KOPT-K1 (cell line): ENCODE results near the gene MS4A10.
"Not testable (repeated sequence)": the region's sequence is repeated elsewhere in the genome, so short reads cannot be mapped to it uniquely, and the experiment has no call there.

ENCODE experiments used
- H3K27ac ChIP-seq: fragments of 200-600 bp; sonication (generic); 2 replicates; pipeline ENCODE4 v1.5.1; 2016; ENCODE audit warnings: antibody characterized with exemption, mild to moderate bottlenecking, low read depth, low read length; ENCODE audit not compliant: poor library complexity, severe bottlenecking
- H3K36me3 ChIP-seq: fragments of 200-600 bp; sonication (generic); 2 replicates; pipeline ENCODE4 v1.5.1; 2017; ENCODE audit warnings: antibody characterized with exemption, mild to moderate bottlenecking, low read length, moderate library complexity; ENCODE audit not compliant: insufficient read depth
- H3K9me3 ChIP-seq: fragments of 200-600 bp; sonication (generic); 2 replicates; pipeline ENCODE4 v1.5.1; 2017; ENCODE audit warnings: antibody characterized with exemption, low read length, mild to moderate bottlenecking; ENCODE audit not compliant: insufficient read depth, poor library complexity, severe bottlenecking

Gene MS4A10

DNA sequence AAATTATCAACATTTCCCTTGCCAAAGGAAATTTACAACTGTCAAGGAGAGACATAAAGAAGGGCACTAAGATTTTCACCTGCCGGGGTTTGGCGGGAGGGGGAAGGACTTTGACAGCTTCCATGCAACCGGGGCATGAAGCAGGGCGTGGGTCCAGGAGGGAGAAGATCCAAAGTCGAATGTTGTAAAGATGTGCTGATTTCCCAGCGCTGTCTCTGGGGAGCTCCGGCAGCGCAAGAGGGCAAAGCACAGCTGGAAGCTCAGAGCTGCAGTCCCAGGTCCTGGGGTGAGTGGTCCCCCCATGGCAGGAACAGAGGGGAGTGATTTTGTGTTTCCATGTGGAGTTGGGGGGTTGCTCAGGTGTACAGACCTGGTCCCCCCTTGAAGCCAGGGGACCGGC is at the start of gene MS4A10:
MS4A10 (plus strand) TSS at position 198 of the 400 bp plus-strand sequence. CDS start 5,003 bp downstream, outside the sequence.
- no peaks in the 10 kb centered on the region for H3K36me3 ChIP-seq
- peaks cover 3% of the 10 kb centered on the region for H3K9me3 ChIP-seq
- H3K27ac ChIP-seq, result no peak within 1 kb of the TSS

DNA sequence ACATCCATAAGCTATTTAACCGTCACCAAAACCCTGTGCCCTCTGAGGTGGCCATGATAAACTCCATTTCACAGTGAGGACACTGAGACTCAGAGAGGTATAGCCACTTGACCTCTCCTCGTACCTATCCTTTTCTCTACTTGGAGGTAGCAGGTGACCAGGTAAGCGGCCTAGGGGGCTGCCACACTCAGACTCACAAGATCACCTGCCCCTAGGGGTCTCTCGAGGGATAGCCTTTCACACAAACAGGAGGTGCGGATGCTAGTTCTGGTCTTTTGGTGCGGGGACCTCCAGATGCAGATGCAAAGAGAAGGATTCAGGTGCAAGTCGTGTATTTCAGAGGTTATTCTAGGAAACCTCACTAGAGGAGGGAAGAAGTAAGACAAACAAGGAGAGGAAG is 46.0 kb upstream of the MS4A10 start:
- H3K9me3 ChIP-seq, result no peaks in the 10 kb centered on the region
- no peaks in the 10 kb centered on the region for H3K36me3 ChIP-seq
- H3K27ac ChIP-seq, result no peak overlapping the region

DNA sequence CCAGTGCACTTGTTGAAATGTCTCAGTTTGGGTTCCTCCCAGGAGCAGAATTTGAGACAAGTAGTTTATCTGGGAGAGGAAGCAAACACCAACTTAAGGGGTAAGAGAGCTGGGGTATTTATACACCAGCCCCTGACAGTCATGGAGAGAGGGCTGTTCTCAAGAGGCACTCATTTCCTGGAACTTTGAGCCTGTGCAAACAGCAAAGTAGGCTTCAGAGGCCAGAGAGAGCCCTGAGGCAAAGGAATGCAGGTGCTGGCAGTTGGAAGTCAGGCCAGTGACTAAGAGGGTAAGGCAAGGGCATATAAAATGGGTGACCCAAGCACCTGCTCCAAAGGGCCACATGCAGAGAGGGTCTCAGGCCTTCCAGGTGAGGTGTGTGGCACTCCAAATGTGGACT is 44.6 kb upstream of the MS4A10 start:
- no peaks in the 10 kb centered on the region for H3K36me3 ChIP-seq
- no peak overlapping the region for H3K27ac ChIP-seq
- peaks cover 5% of the 10 kb centered on the region for H3K9me3 ChIP-seq

DNA sequence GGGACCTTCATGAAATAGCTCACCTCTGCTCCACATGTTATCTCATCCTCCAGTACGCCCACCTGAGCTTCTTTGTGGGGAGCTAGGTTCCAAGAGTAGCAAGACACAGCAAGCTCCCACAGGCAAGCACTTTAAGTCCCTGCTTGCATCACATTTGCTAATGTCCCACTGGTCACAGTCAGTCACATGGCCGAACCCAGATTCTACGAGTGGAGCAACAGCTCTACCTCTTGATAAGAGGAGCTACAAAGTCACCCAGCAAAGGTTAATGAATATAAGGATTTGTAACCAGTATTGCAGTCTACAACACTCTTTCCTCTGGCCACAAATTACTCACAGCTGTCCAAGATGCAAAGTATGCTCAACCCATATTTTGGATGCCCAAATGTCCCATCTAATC is 43.7 kb upstream of the MS4A10 start:
- peaks cover 5% of the 10 kb centered on the region for H3K9me3 ChIP-seq
- no peak overlapping the region for H3K27ac ChIP-seq
- no peaks in the 10 kb centered on the region for H3K36me3 ChIP-seq

DNA sequence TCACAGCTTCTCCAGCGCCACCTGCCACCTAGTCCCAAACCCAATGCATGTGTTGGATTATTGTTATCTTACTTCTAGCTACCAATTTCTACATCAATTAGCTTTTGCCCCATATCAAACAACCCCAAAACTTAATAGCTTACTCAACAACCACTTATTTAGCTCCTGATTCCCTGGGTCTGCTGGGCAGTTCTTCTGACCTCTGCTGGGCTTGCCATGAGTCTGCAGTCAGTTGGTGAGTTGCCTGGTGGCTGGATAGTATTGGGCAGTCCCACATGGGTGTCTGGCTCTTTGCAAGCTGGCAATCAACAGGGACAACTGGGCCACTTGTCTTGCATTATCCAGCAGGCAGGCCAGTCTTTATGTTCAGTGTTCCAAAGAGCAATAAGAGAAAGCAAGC is 42.1 kb upstream of the MS4A10 start:
- Histone ChIP-seq H3K9me3 (peaks cover 5% of the 10 kb centered on the region), H3K36me3 (no peaks in the 10 kb centered on the region), H3K27ac (no peak overlapping the region)

DNA sequence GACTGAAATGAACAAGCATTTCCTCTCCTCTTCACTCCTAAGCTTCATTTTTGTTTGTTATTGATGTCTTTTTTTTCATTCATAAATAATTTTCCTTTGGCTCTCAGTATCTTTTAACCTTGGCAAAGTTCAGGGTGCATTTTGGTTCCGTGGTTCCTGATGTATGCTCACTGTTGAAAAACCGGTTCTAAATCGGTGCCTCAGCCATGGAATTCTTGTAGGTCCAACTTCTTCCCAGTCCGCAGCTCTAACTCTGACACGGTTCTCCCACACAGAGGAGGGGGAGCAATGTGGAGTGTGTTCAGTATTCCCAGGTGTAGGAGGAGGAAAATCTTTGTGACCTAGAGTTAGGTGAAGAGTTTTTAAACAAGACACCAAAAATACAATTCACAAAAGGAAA is 41.0 kb upstream of the MS4A10 start:
- H3K9me3 ChIP-seq, result peaks cover 5% of the 10 kb centered on the region
- no peaks in the 10 kb centered on the region for H3K36me3 ChIP-seq
- H3K27ac ChIP-seq, result no peak overlapping the region

DNA sequence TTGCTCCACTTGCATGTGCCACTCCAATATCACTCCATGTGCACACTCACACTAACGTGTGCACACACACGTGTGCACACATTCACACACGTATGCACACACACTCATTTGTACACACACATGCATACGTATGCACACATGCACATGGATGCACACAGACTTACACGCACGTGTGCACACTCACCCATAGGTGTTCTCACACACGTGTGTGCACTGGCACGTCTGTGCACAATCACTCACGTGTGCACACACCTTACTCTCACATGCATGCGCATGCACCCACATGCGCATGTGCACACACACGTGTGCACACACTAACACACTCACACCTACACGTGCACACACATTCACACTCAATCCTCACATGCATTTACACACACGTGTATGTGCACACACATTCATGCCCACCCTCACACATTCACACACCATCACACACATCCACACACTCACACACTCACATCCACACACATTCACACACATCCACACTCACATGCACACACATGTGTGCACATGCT is 37.7 kb upstream of the MS4A10 start:
- no peak overlapping the region for H3K27ac ChIP-seq
- H3K9me3 ChIP-seq, result peaks cover 5% of the 10 kb centered on the region
- H3K36me3 ChIP-seq, result no peaks in the 10 kb centered on the region

DNA sequence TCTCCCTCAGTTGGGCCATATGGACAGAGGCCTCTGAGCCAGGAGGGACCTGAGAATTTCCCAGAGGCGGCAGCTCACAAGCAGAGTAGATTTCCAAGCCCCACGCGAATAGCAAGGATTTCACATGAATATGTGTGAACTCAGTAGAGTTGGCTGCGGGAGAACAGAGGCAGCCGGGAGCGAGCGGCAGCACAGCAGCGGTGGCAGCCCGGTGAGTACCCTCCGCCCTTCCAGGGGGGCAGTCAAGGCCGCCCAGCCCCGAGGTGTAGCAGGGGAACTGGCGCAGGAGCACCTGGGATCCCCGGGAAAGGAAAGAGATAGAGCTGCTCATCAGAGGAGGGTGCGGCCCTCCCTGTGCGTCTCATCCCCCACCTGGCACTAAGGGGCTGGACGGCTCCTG is 36.9 kb upstream of the MS4A10 start:
- Histone ChIP-seq H3K27ac (no peak overlapping the region), H3K9me3 (peaks cover 5% of the 10 kb centered on the region), H3K36me3 (no peaks in the 10 kb centered on the region)

DNA sequence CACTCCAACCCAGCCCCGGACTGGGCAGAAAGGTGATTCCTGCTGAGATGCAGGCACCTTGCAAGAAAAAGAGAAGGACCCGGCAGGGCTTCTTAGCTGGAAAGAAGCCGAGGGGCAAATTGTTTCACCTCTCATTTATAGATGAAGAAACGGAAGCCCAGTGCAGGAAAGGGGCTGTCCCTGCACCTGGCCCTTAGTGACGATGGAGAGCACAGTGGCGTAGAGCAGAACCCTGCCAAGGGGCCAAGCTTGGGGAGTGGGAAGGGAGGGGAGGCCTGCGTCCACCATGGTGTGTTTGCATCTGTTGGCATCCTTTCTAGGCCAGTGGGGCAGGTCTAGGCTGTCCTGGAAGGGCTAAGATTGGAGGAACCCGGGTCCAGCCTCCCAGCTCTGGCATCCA is 36.3 kb upstream of the MS4A10 start:
- peaks cover 5% of the 10 kb centered on the region for H3K9me3 ChIP-seq

DNA sequence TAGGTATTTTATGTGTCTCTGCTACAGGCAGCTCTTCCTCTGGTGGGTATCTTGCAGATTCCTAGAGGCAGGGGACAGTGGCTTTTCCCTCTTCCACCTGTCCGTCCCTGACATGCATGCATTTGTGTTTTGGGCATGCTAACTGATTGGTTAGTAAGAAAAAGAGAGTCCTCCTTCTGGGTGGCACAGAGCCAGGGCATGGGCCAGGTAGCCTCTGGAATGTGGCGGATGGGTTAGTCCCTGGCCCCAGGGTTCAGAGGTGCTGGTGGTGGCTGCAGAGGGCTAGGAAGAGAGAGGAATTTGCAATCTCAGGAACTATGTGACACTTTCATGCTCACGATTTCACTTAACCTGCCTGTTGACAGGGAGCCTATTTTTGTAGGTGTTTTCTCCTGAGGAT is 34.2 kb upstream of the MS4A10 start:
- H3K36me3 ChIP-seq, result no peaks in the 10 kb centered on the region
- no peak overlapping the region for H3K27ac ChIP-seq
- H3K9me3 ChIP-seq, result no peaks in the 10 kb centered on the region

More for the DNA sequence above, 36.3 kb upstream of the MS4A10 start:
- Histone ChIP-seq H3K27ac (no peak overlapping the region), H3K36me3 (no peaks in the 10 kb centered on the region)

DNA sequence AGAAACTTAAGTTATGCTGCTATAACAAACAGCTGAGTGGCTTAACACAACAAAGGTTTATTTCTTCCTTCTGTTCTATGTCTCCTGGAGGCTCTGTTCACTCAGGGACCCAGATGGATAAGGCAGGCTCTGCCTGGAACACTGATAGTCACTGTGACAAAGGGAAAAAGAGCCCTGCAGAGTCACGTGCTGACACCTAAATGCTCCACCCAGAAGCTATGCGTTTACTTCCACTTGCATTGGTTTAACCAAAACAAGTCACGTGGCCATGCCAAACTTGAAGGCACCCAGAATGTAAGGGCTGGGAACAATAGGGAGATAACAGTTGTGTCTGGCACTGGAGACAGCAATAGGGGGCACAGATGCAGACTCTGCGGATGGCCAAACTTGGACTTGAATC is 31.8 kb upstream of the MS4A10 start:
- H3K36me3 ChIP-seq, result no peaks in the 10 kb centered on the region

DNA sequence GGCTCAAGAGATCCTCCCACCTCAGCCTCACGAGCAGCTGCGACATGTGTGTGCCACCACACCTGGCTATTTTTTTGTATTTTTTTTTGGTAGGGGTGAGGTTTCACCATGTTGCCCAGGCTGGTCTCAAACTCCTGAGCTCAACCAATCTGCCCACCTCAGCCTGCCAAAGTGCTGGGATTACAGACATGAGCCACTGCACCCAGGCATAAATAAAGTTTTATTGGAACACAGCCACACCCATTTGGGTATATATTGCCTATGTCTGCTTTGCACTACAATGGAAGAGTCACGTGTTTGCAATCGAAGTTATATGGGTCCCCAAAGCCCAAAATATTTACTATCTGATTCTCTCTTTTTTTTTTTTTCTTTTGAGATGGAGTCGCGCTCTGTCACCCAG is 30.2 kb upstream of the MS4A10 start:
- H3K36me3 ChIP-seq, result no peaks in the 10 kb centered on the region
- no peaks in the 10 kb centered on the region for H3K9me3 ChIP-seq
- H3K27ac ChIP-seq, result no peak overlapping the region

More for the DNA sequence above, 31.8 kb upstream of the MS4A10 start:
- no peak overlapping the region for H3K27ac ChIP-seq
- no peaks in the 10 kb centered on the region for H3K9me3 ChIP-seq

DNA sequence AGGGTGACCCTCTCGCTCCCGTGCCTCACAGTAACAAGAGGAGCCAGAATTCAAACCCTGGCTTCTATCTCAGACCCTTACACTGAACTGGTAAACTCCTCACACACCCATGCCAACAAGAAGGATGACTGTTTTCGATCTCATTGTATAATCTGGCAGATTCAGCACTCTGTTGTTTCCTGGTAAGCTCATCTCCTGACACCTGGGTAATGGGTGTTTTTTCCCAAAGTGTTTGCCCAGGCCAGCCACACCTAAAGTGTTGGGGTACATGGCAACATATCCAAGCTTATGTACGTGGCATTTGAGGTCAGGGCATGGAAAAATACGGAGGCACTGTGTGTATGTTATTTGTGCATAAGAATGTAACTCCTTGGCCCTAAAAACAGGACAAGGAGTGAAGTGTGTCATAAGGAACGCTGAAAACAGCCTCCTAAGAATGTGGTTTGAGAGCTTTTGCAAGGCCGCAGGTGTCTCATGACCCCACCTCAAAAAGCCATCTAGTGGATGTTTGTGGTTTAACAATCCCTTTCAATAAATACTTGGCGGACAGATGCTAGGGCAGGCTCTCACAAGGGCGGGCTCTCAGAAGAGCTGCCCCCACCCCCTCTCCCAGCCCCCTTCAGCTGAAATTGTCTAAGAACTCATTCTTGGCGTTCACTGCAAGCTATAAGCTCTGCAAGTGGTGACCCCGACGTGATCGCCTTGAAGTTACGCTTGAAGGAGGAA is 28.7 kb upstream of the MS4A10 start, which contains the start of gene MS4A15:
MS4A15 (plus strand) TSS at position 561 of the 726 bp plus-strand sequence. CDS start 6,867 bp downstream, outside the sequence.
- no peaks in the 10 kb centered on the region for H3K36me3 ChIP-seq
- H3K9me3 ChIP-seq, result no peaks in the 10 kb centered on the region
- no peak within 1 kb of the TSS for H3K27ac ChIP-seq

DNA sequence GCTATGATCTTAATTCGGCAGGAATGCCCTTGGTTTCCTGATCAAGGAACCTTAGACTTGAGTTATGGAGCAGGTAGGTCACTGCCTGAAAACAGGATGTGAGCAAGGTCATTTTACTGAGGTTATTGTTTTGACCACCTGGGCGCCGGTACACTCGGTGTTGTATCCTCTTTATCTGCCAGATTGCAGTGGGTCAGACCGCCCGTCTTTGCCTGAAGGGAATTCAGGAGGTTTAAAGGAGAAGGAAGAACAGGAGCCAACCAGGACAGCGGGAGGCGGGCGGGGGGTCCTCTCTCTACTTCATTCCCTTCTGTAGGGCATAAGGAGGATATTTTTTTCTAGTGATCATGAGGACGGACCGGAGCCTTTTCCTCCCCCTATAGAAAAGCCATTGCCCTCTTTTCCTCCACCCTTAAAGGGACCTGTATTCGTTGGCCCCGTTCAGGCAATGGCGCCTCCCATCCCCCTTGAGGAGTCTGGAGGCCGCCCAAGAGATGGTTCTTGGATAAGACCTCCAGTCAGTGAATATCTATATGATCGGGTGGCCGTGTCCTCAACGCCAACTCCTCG is 27.8 kb upstream of the MS4A10 start:
- H3K36me3 ChIP-seq, result no peaks in the 10 kb centered on the region
- no peaks in the 10 kb centered on the region for H3K9me3 ChIP-seq
- no peak overlapping the region for H3K27ac ChIP-seq

DNA sequence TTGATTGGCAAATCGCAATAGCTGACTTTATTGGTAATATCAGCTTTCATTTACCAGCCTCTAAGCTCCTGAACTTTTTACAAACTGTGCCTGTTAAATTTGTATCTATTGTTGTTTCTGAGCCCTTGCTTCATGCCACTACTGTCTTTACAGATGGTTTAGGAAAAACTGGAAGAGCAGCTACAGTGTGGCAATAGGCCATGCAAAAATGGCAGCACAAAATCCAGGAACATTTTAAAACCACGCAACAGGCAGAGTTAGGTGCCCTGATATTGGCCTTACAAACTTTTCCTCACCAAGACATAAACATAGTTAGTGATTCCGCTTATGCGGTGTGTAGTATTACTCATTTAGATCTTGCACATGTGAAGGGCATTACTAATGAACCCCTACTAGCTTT is 26.5 kb upstream of the MS4A10 start:
- H3K9me3 ChIP-seq, H3K36me3 ChIP-seq, H3K27ac ChIP-seq: not testable (repeated sequence)
